Right cardiac atrium (tissue), 5 donors: ENCODE measurements around the gene LRRC10B. TPM values are rescaled to one million over a fixed set of nuclear protein-coding genes. Genes with fewer than 3 reads are reported as not detected.
A peak's percentile ranks its signal among the peaks of the same experiment; 100 is the strongest.

Experiments used
- ATAC-seq, 2 donors: fragments of 200-7000 bp; cut with Tn5 transposase; one replicate each; pipeline versions ENCODE4 v1.8.0 to v1.9.1; 2020; ENCODE audit warnings: moderate library complexity in 2 of 2, mild to moderate bottlenecking in 1 of 2
- DNase-seq, 3 donors: peaks; one replicate each; pipeline ENCODE4 v3.0.0-alpha.2; 2020
- H3K27ac ChIP-seq: one replicate; pipeline ENCODE4 v1.5.1; 2013; ENCODE audit warnings: mild to moderate bottlenecking, low read length, control low read depth, moderate library complexity
- H3K27me3 ChIP-seq: one replicate; pipeline ENCODE4 v1.6.1; 2013; ENCODE audit not compliant: control insufficient read depth, insufficient read depth
- H3K4me1 ChIP-seq: one replicate; pipeline ENCODE4 v1.6.1; 2013; ENCODE audit warnings: low read length; ENCODE audit not compliant: control insufficient read depth, insufficient read depth
- H3K4me3 ChIP-seq: one replicate; pipeline ENCODE4 v1.5.1; 2013; ENCODE audit warnings: low read length, control low read depth
- H3K9me3 ChIP-seq: one replicate; pipeline ENCODE4 v1.6.1; 2013; ENCODE audit warnings: low read length; ENCODE audit not compliant: control insufficient read depth
- WGBS: extraction: QIAGEN DNeasy Blood & Tissue Kit; methylation state at CpG from one replicate; pipeline ENCODE4 v1.1.7; 2013; 5-methylcytosine and 5-hydroxymethylcytosine counted together
- intact Hi-C, 4 donors: fragments of 100-400 bp; cut with DNase I; formaldehyde crosslinking; loops; one replicate each; pipeline versions ENCODE4 v1.11.0 to v1.14.0; 2022 to 2023
- polyA plus RNA-seq: library from polyadenylated mRNA; stranded (reverse); fragments of 200-250 nt; gene quantifications from one replicate; pipeline ENCODE4 v1.2.3, GENCODE V29; 2013
- total RNA-seq, 4 donors: library from RNA; stranded (reverse); fragmentation: NEBNext Ultra II Directional; extraction: Animal tissue kit (Norgen Biotek cat#: 25700); gene quantifications; one replicate each; pipeline ENCODE4 v1.2.1, GENCODE V29; 2021
- donor health status: healthy with polysubstance abuse.
- donor health status: DM: no; HTN: yes; CAD: no.
- donor health status: DM: no; HTN: no; CAD: no.
- donor health status: DM: no; HTN: yes; CAD: no; lungs with severe emphysema.
- donor health status: DM: yes; HTN: yes; CAD: no.

The LRRC10B gene
- total and polyA plus RNA-seq, 5 donors: 0.09 to 0.86 (median 0.57) TPM

- H3K4me3 ChIP-seq: no peak overlapping the region
- H3K4me1 ChIP-seq: no peaks in the 10 kb centered on the region
- 77% methylated on average over 16 of the region's 16 CpGs for WGBS
- H3K27me3 ChIP-seq: no peaks in the 10 kb centered on the region
- ATAC-seq (peak in 1 of 2 donors; percentile 20), DNase-seq (peak in 1 of 3 donors; percentile 18)
- intact Hi-C loops: loop anchor here in 2 of 4 donors (10.0 kb wide), 2 partner anchors 56 to 66 kb away; no protein-coding TSS in a partner anchor
- H3K9me3 ChIP-seq: no peaks in the 10 kb centered on the region
- peak overlapping the region; percentile 16 for H3K27ac ChIP-seq
Measured at GRCh38 chr11:61510166-61510919, 1.8 kb downstream of the LRRC10B start.

GRCh38 chr11:61510974-61511373, 2.4 kb downstream of the LRRC10B start:
- intact Hi-C loops: loop anchor here in 2 of 4 donors (10.0 kb wide), 2 partner anchors 56 to 66 kb away; no protein-coding TSS in a partner anchor
- no peaks in the 10 kb centered on the region for H3K27me3 ChIP-seq
- no peak overlapping the region for H3K27ac ChIP-seq
- H3K4me3 ChIP-seq: no peak overlapping the region
- ATAC-seq: no peak
- 75% methylated on average over 14 of the region's 14 CpGs for WGBS
- peak in 1 of 3 donors; percentile 42 for DNase-seq
- H3K4me1 ChIP-seq: no peaks in the 10 kb centered on the region
- no peaks in the 10 kb centered on the region for H3K9me3 ChIP-seq

GRCh38 chr11:61511383-61511782, 2.8 kb downstream of the LRRC10B start:
- no peaks in the 10 kb centered on the region for H3K9me3 ChIP-seq
- no peaks in the 10 kb centered on the region for H3K27me3 ChIP-seq
- H3K4me1 ChIP-seq: no peaks in the 10 kb centered on the region
- H3K4me3 ChIP-seq: no peak overlapping the region
- 56% methylated on average over 3 of the region's 3 CpGs for WGBS
- H3K27ac ChIP-seq: no peak overlapping the region
- ATAC-seq: no peak
- DNase-seq: peak in 1 of 3 donors; percentile 18
- intact Hi-C loops: loop anchor here in 2 of 4 donors (10.0 kb wide), 2 partner anchors 57 to 67 kb away; no protein-coding TSS in a partner anchor

- intact Hi-C loops: loop anchor here in 2 of 4 donors (10.0 kb wide), 2 partner anchors 58 to 68 kb away; no protein-coding TSS in a partner anchor
- ATAC-seq: no peak
- Histone ChIP-seq H3K4me3 (no peak overlapping the region), H3K4me1 (no peaks in the 10 kb centered on the region), H3K27me3 (no peaks in the 10 kb centered on the region), H3K27ac (no peak overlapping the region), H3K9me3 (no peaks in the 10 kb centered on the region)
- WGBS: 75% methylated on average over 4 of the region's 4 CpGs
- DNase-seq: peak in 1 of 3 donors; percentile 26
Measured at GRCh38 chr11:61512435-61512834, 3.9 kb downstream of the LRRC10B start.

GRCh38 chr11:61513143-61513765, 4.7 kb downstream of the LRRC10B start:
- intact Hi-C loops: loop anchor here in 2 of 4 donors (10.0 kb wide), 2 partner anchors 58 to 68 kb away; no protein-coding TSS in a partner anchor
- Histone ChIP-seq H3K4me3 (no peak overlapping the region), H3K4me1 (no peaks in the 10 kb centered on the region), H3K27me3 (no peaks in the 10 kb centered on the region), H3K27ac (no peak overlapping the region), H3K9me3 (no peaks in the 10 kb centered on the region)
- DNase-seq (peak in 1 of 3 donors; percentile 30), ATAC-seq (no peak)
- 83% methylated on average over 11 of the region's 11 CpGs for WGBS

- WGBS: 75% methylated on average over 11 of the region's 11 CpGs
- Histone ChIP-seq H3K4me3 (no peak overlapping the region), H3K4me1 (no peaks in the 10 kb centered on the region), H3K27me3 (no peaks in the 10 kb centered on the region), H3K9me3 (no peaks in the 10 kb centered on the region), H3K27ac (no peak overlapping the region)
- DNase-seq (peak in 1 of 3 donors; percentile 19), ATAC-seq (no peak)
- intact Hi-C loops: loop anchor here in 2 of 4 donors (10.0 kb wide), 2 partner anchors 59 to 69 kb away; no protein-coding TSS in a partner anchor
Measured at GRCh38 chr11:61514050-61514917, 5.7 kb downstream of the LRRC10B start.

- Histone ChIP-seq H3K27me3 (no peaks in the 10 kb centered on the region), H3K9me3 (no peaks in the 10 kb centered on the region), H3K27ac (no peak overlapping the region), H3K4me1 (no peaks in the 10 kb centered on the region), H3K4me3 (no peak overlapping the region)
- intact Hi-C loops: loop anchor here in 3 of 4 donors (2.0 to 10.0 kb wide), 4 partner anchors 33 to 71 kb away; a partner anchor contains a TSS
- 80% methylated on average over 10 of the region's 10 CpGs for WGBS
- DNase-seq: peak in 1 of 3 donors; percentile 31
- no peak for ATAC-seq
Measured at GRCh38 chr11:61515686-61516085, 7.1 kb downstream of the LRRC10B start.

GRCh38 chr11:61516191-61516590, 7.6 kb downstream of the LRRC10B start:
- Histone ChIP-seq H3K27ac (no peak overlapping the region), H3K9me3 (no peaks in the 10 kb centered on the region), H3K4me3 (no peak overlapping the region), H3K4me1 (no peaks in the 10 kb centered on the region), H3K27me3 (no peaks in the 10 kb centered on the region)
- DNase-seq (peak in 1 of 3 donors; percentile 72), ATAC-seq (no peak)
- WGBS: 31% methylated on average over 22 of the region's 22 CpGs
- intact Hi-C loops: loop anchor here in 3 of 4 donors (2.0 to 10.0 kb wide), 4 partner anchors 34 to 71 kb away; a partner anchor contains a TSS

GRCh38 chr11:61516675-61517572, 8.4 kb downstream of the LRRC10B start:
- intact Hi-C loops: loop anchor here in 3 of 4 donors (2.0 to 10.0 kb wide), 4 partner anchors 35 to 72 kb away; a partner anchor contains a TSS
- 19% methylated on average over 23 of the region's 23 CpGs for WGBS
- H3K9me3 ChIP-seq: no peaks in the 10 kb centered on the region
- no peak overlapping the region for H3K4me3 ChIP-seq
- ATAC-seq (peak; percentile 21 to 58), DNase-seq (peak in 1 of 3 donors; percentile 80)
- H3K27ac ChIP-seq: no peak overlapping the region
- H3K27me3 ChIP-seq: no peaks in the 10 kb centered on the region
- no peaks in the 10 kb centered on the region for H3K4me1 ChIP-seq
